GM18873 (cell line): ENCODE results near the gene MYH11.
"Not testable (repeated sequence)": the region's sequence is repeated elsewhere in the genome, so short reads cannot be mapped to it uniquely, and the experiment has no call there.

Experiments used
- ATAC-seq: cut with Tn5 transposase; IDR thresholded peaks from one replicate; pipeline ENCODE4 v1.9.1; 2021; ENCODE audit warnings: mild to moderate bottlenecking, moderate library complexity, moderate number of reproducible peaks; ENCODE audit not compliant: unreplicated experiment, low FRiP score

MYH11 gene

DNA sequence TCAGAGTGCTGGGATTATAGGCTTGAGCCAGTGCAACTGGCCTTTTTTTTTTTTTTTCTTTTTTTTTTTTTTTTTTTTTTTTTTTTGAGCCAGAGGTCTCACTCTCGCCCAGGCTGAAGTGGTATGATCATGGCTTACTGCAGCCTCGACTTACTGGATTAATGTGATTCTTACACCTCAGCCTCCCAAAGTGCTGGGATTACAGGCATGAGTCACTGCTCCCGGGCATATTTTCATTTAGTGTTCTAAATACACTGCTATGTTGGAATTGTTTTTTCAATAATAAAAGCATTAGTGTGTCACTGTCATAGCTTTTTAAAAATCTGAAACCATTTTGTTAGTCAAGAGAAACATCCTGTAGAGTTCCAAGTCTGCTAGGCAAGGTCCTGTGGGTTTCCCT lies 166.5 kb downstream of the MYH11 start:
- ATAC-seq = no peak

DNA sequence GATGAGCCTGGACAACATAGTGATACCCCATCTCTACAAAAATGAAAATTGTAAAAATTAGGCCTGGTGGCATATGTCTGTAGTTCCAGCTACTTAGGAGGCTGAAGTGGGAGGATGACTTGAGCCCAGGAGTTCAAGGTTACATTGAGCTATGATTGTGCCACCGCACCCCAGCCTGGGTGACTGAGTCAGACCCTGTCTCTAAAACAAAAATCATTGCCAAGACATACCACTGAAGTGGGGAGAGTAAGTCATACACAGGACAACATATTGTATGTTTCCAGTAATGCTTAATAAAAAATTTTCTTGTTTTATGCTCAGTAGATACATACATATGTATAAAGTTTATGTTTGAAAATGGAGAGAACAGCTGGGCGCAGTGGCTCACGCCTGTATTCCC lies 167.5 kb downstream of the MYH11 start:
- no peak for ATAC-seq

DNA sequence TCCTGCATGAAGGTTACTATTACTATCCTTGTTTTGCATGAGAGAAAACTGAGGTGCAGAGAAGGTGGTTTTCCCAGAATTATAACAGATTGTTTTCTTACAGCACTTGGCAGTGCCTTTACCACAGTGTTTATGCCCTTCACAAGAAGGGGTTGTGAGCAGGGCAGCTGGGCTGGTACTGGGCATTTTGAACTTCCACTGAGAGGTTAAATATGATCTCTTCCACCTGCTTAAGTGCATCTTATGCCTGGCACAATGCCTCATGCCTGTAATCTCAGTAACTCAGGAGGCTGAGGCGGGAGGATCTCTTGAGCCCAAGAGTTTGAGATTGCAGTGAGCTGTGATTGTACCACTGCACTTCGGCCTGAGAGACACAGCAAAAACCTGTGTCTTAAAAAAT lies 170.5 kb downstream of the MYH11 start:
- no peak for ATAC-seq

DNA sequence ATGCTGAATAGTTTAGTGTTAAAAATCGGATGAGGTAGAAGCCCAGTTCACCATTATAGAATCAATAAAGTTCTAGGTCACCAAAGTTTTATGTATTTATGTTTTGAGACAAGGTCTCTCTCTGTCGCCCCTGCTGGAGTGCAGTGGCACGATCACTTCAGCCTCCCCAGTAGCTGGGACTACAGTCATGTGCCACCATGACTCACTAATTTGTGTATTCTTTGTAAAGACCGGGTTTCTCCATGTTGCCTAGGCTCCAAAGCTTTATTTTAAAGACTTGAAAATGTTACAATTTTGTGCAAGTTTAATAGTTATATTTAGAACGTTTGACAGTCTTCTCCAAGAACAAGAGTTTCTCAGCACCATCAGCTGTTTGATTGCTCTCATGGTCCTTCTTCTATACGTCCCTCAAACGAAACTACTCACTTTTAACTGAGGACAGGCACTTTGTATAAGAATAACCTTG lies 174.7 kb downstream of the MYH11 start:
- ATAC-seq = no peak

GRCh38 chr16:15677447-15677846 lies 179.4 kb downstream of the MYH11 start:
- ATAC-seq = no peak

GRCh38 chr16:15676506-15676905 lies 180.3 kb downstream of the MYH11 start:
- no peak for ATAC-seq

DNA sequence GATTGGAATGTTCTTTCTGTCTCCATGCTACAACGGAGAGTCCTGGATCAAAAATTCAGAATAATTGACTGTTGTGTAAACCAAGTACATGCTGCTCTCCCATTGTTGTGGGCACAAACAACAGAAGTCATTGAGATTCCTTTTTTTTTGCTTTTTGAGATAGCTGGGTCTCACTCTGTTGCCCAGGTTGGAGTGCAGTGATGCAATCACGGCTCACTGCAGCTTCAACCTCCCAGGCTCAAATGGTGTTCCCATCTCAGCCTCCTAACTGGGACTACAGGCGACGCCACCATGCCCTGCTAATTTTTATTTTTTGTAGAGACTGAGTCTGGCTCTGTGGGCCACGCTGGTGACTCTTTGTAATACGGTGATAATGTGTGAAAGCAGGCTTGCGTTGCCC lies 182.3 kb downstream of the MYH11 start:
- ATAC-seq = no peak

GRCh38 chr16:15672514-15673167 lies 184.2 kb downstream of the MYH11 start:
- ATAC-seq = no peak

GRCh38 chr16:15672127-15672513 lies 184.7 kb downstream of the MYH11 start:
- not testable (repeated sequence) for ATAC-seq

GRCh38 chr16:15671530-15672117 lies 185.2 kb downstream of the MYH11 start:
- ATAC-seq = no peak

- no peak for ATAC-seq
These were observed 189.6 kb downstream of the MYH11 start for GRCh38 chr16:15667091-15667742.

- no peak for ATAC-seq
These were observed 191.7 kb downstream of the MYH11 start for GRCh38 chr16:15665107-15665506.

- ATAC-seq = no peak
These were observed 196.6 kb downstream of the MYH11 start for GRCh38 chr16:15660203-15660601.

- no peak for ATAC-seq
These were observed 198.3 kb downstream of the MYH11 start for GRCh38 chr16:15658556-15658955.

DNA sequence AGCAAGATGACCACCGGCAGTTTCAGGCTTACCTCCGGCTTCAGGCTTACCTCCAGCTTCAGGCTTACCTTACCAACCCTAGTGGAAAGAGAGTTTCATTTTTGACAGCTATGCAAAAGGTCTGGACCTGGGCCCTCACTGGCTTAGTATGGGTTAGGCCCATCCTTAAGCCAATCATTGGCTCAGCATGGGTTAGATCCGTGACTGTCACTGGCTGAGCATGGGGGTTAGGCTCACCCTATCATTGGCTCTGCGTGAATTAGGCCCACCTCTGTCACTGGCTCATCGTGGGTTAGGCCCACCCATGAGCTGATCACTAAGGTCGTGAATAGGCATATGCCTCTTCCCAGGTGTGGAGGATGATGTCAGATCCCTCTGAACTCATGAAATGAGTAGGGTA lies 198.7 kb downstream of the MYH11 start:
- ATAC-seq = no peak

GRCh38 chr16:15655561-15655960 lies 201.3 kb downstream of the MYH11 start:
- not testable (repeated sequence) for ATAC-seq

DNA sequence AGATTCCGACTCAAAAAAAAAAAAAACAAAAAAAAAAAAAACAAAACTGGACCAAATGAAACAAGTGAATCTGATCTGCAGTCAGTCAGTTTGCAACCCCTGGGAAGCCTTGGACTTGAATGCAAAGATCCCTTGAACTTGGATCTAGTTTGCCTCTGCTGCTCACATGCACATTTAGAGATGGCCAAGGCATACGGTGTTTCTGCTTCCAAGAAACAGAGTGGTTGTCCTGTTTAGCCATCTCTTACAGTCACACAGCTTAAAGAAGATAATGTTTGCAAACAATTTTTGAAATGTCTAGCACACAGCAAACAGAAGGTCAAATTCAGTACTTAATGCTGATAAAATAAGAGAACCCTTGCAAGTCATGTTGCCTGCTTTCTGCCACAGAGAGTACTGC lies 202.2 kb downstream of the MYH11 start:
- ATAC-seq = no peak

GRCh38 chr16:15653227-15653626 lies 203.6 kb downstream of the MYH11 start:
- no peak for ATAC-seq
